Neutrophil (primary cell): ENCODE results near the gene POU2AF2.

Source experiments
- H3K27ac ChIP-seq: fragments of 200-600 bp; sonication (generic); 2 replicates; pipeline ENCODE4 v1.5.1; 2016; ENCODE audit warnings: mild to moderate bottlenecking, moderate library complexity
- H3K27me3 ChIP-seq: fragments of 200-600 bp; sonication (generic); 2 replicates; pipeline ENCODE4 v1.6.0; 2016; ENCODE audit warnings: mild to moderate bottlenecking
- H3K36me3 ChIP-seq: fragments of 200-600 bp; sonication (generic); 2 replicates; pipeline ENCODE4 v1.5.1; 2017
- H3K4me1 ChIP-seq, 2 experiments: fragments of 200-600 bp in 1 of 2; sonication (generic) in 1 of 2; 1 replicate in 1 of 2; 2 replicates in 1 of 2; pipeline versions ENCODE4 v1.5.1 to v1.6.1; 2013 to 2016; ENCODE audit warnings: low read depth in 1 of 2, low read length in 1 of 2, mild to moderate bottlenecking in 1 of 2, moderate library complexity in 1 of 2; ENCODE audit not compliant: control insufficient read depth in 1 of 2, insufficient read depth in 1 of 2
- H3K4me3 ChIP-seq, 2 experiments: fragments of 200-600 bp in 1 of 2; sonication (generic) in 1 of 2; 1 replicate in 1 of 2; 2 replicates in 1 of 2; pipeline ENCODE4 v1.5.1; 2013 to 2016; ENCODE audit warnings: low read depth in 1 of 2, low read length in 1 of 2, mild to moderate bottlenecking in 1 of 2, moderate library complexity in 1 of 2
- H3K9me3 ChIP-seq: fragments of 200-600 bp; sonication (generic); 2 replicates; pipeline ENCODE4 v1.5.1; 2016
- TF ChIP-seq, protein P1 (sequence below): fragments of 200-600 bp; sonication (generic); IDR thresholded peaks from 2 replicates; pipeline ENCODE4 v1.5.1; 2016; ENCODE audit warnings: antibody characterized with exemption

The POU2AF2 gene

DNA sequence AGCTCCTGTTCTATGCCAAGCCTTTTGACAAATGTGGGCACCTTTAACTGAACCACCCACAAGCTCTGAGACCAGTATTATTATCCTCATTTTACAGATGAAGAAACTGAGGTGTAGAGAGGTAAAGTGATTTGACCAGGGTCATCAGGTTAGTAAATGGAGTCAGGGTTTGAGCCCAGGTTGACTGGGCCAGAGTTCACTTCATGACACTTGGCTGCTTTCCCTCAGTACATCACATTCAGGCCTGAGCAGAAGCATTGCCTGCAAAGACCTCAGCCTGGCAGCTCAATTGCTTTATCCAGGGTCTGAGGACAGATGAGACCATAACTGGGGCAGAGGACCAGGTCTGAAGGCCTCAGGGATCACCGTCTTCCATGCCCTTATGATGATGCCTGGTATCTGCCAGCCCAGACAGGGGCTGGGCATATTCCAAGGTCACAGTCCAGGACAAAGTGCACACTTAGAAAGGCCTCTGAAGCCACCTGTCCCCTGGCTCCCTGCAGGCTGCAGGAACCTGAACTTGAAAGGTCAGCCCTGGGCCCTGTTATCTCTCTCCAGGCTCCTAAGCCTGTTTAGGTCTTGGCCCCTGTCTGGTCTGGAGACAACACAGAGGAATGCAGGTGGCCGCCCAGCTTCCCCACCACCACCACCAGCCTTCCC, 84.8 kb downstream of the POU2AF2 start:
- TF ChIP-seq, protein P1, sequence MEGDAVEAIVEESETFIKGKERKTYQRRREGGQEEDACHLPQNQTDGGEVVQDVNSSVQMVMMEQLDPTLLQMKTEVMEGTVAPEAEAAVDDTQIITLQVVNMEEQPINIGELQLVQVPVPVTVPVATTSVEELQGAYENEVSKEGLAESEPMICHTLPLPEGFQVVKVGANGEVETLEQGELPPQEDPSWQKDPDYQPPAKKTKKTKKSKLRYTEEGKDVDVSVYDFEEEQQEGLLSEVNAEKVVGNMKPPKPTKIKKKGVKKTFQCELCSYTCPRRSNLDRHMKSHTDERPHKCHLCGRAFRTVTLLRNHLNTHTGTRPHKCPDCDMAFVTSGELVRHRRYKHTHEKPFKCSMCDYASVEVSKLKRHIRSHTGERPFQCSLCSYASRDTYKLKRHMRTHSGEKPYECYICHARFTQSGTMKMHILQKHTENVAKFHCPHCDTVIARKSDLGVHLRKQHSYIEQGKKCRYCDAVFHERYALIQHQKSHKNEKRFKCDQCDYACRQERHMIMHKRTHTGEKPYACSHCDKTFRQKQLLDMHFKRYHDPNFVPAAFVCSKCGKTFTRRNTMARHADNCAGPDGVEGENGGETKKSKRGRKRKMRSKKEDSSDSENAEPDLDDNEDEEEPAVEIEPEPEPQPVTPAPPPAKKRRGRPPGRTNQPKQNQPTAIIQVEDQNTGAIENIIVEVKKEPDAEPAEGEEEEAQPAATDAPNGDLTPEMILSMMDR, result no peak
- H3K4me1 ChIP-seq, result no peaks in the 10 kb centered on the region
- no peaks in the 10 kb centered on the region for H3K9me3 ChIP-seq
- H3K27ac ChIP-seq, result no peak overlapping the region
- no peak overlapping the region for H3K4me3 ChIP-seq
- H3K36me3 ChIP-seq, result no peaks in the 10 kb centered on the region
- H3K27me3 ChIP-seq, result no peaks in the 10 kb centered on the region

GRCh38 chr11:111331711-111332479, 86.4 kb downstream of the POU2AF2 start:
- Histone ChIP-seq H3K27me3 (no peaks in the 10 kb centered on the region), H3K4me1 (no peaks in the 10 kb centered on the region), H3K9me3 (no peaks in the 10 kb centered on the region), H3K27ac (no peak overlapping the region), H3K36me3 (no peaks in the 10 kb centered on the region), H3K4me3 (no peak overlapping the region)
- TF ChIP-seq, protein P1, result no peak

- no peaks in the 10 kb centered on the region for H3K36me3 ChIP-seq
- no peak overlapping the region for H3K27ac ChIP-seq
- no peaks in the 10 kb centered on the region for H3K27me3 ChIP-seq
- no peaks in the 10 kb centered on the region for H3K4me1 ChIP-seq
- H3K9me3 ChIP-seq, result no peaks in the 10 kb centered on the region
- TF ChIP-seq, protein P1, result no peak
- H3K4me3 ChIP-seq, result no peak overlapping the region
Observed at GRCh38 chr11:111334532-111335502, 89.3 kb downstream of the POU2AF2 start.

DNA sequence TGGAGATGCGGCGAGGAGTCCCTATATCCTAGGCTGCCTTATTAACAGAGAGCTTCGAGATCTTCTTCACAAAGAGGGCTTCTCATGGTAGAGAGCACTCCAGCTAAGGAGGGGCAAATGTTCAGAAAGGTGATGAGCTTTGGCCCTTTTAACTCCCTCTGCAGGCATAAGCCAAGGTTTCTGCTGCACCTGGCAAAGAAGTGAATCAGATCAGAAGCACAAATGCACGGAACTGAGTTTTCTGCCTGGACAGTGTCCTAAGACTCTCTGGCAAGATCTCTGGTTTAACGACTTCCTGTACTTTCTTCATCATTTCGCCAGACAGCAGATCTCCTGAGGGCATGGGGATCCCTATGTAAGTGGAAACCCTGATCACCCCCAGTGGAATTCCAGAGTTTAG, 90.0 kb downstream of the POU2AF2 start:
- no peaks in the 10 kb centered on the region for H3K4me1 ChIP-seq
- H3K27ac ChIP-seq, result no peak overlapping the region
- H3K9me3 ChIP-seq, result no peaks in the 10 kb centered on the region
- TF ChIP-seq, protein P1, result no peak
- no peaks in the 10 kb centered on the region for H3K27me3 ChIP-seq
- H3K4me3 ChIP-seq, result no peak overlapping the region
- no peaks in the 10 kb centered on the region for H3K36me3 ChIP-seq
